Activated naive CD8-positive, alpha-beta T cell (primary cell): ENCODE measurements around the gene POLR3B.
"Not testable (repeated sequence)": the region's sequence is repeated elsewhere in the genome, so short reads cannot be mapped to it uniquely, and the experiment has no call there.

Experiments used
- H3K27ac Mint-ChIP-seq: one replicate; pipeline ENCODE4 v1.8.0; 2021; ENCODE audit warnings: mixed read lengths
- H3K27me3 Mint-ChIP-seq: one replicate; pipeline ENCODE4 v1.8.0; 2021; ENCODE audit warnings: mixed read lengths
- H3K36me3 Mint-ChIP-seq: one replicate; pipeline ENCODE4 v1.8.0; 2021; ENCODE audit warnings: mixed read lengths
- H3K4me1 Mint-ChIP-seq: one replicate; pipeline ENCODE4 v1.8.0; 2021; ENCODE audit warnings: low read depth, mixed read lengths
- H3K4me3 Mint-ChIP-seq: one replicate; pipeline ENCODE4 v1.8.0; 2021; ENCODE audit warnings: mild to moderate bottlenecking, mixed read lengths
- H3K9me3 Mint-ChIP-seq: one replicate; pipeline ENCODE4 v1.8.0; 2021; ENCODE audit warnings: low read depth, mixed read lengths

POLR3B gene

DNA sequence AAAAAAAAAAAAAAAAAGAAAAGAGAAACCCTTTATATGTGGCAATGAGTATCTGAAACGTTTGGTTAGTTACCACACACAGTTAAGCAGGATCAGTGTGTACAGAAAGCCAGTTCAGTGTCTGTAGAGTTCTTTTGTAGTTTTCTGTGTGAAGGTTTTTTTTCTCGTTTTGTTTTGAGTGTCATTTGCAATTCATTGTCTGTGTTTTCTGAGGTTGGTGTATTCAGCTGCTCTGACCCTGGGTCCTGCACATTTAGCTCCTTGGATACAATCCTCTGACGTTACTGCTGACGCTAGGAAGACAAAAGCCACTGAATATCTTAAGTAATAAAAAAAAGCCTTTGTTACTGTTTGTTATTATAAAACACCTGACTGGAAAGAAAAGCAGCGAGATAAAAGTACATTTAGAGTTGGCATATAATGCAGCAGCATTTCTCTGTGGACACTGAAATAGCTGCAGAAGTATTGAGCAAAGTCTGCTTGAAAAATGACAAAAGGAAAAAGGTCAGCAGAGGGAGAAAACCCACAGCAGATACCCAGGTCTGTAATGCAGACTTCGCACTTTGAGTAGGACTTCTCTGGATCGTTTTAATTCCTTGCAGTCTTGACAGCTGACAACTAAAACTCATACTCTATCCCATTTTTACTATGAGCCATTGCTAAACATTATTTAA lies 89.0 kb downstream of the POLR3B start:
- no peaks in the 10 kb centered on the region for H3K4me1 Mint-ChIP-seq
- H3K36me3 Mint-ChIP-seq = peaks cover 8% of the 10 kb centered on the region
- no peaks in the 10 kb centered on the region for H3K9me3 Mint-ChIP-seq
- no peaks in the 10 kb centered on the region for H3K27me3 Mint-ChIP-seq
- no peak overlapping the region for H3K4me3 Mint-ChIP-seq
- H3K27ac Mint-ChIP-seq = no peak overlapping the region

DNA sequence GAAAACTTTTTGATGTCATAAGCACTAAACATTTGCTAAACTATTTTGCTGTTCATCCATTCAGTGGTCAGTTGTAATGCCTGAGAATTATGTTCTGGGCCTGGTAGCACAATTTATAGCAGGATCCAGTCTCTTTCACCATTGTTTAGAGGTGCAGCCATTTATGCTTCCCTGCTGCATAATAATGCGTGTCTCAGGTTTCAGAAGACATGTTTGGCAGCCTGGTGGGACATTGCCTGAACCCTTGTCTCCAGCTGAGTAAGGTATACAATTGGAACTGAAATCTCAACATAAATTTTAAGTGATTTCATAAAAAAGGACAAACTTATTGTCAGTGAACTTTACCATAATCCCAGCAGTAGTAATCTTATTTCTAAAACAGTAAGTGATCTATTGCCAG lies 94.8 kb downstream of the POLR3B start:
- H3K36me3 Mint-ChIP-seq = peaks cover 15% of the 10 kb centered on the region
- H3K4me1 Mint-ChIP-seq = no peaks in the 10 kb centered on the region
- H3K27me3 Mint-ChIP-seq = no peaks in the 10 kb centered on the region
- H3K27ac Mint-ChIP-seq = no peak overlapping the region
- no peaks in the 10 kb centered on the region for H3K9me3 Mint-ChIP-seq
- H3K4me3 Mint-ChIP-seq = no peak overlapping the region

DNA sequence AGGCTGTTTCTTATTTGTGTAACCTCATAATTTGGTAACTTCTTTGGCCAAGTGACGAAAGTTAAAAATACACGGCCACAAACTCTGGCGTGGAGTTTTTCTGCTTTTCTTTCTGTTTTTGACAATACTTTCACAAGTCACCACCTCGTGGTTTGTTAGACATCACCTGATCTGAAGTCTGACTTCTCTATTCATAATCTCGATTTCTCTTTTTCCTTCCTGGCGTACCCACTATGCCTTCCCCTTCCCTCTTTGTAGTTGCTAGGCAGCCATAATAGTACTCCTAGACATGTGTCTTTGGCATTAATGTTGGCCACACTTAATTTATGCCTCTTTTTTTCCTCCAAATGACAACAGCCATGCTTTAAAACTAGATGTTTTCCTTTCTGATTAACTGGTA lies 97.6 kb downstream of the POLR3B start:
- peaks cover 17% of the 10 kb centered on the region for H3K36me3 Mint-ChIP-seq
- H3K27me3 Mint-ChIP-seq = no peaks in the 10 kb centered on the region
- H3K9me3 Mint-ChIP-seq = no peaks in the 10 kb centered on the region
- no peaks in the 10 kb centered on the region for H3K4me1 Mint-ChIP-seq
- no peak overlapping the region for H3K4me3 Mint-ChIP-seq
- H3K27ac Mint-ChIP-seq = no peak overlapping the region

DNA sequence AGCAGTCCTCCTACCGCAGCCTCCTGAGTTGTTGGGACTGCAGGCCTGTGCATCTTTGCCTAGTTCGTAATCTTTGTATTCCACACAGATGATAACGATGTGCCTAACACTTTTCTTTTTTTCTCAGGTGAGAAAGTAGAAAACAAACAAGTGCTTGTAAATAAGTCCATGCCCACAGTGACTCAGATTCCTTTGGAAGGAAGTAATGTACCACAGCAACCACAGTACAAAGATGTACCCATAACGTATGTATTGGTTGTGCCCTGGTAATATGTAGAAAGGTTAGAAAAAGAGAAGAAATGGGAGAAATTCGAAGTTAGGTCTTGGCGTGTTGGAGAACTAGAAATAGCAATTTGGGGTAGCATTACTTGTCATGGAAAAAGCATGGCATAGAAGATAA lies 101.6 kb downstream of the POLR3B start:
- Mint-ChIP-seq H3K27ac (no peak overlapping the region), H3K36me3 (peaks cover 29% of the 10 kb centered on the region), H3K27me3 (no peaks in the 10 kb centered on the region), H3K4me3 (no peak overlapping the region), H3K4me1 (peaks cover 17% of the 10 kb centered on the region), H3K9me3 (no peaks in the 10 kb centered on the region)

DNA sequence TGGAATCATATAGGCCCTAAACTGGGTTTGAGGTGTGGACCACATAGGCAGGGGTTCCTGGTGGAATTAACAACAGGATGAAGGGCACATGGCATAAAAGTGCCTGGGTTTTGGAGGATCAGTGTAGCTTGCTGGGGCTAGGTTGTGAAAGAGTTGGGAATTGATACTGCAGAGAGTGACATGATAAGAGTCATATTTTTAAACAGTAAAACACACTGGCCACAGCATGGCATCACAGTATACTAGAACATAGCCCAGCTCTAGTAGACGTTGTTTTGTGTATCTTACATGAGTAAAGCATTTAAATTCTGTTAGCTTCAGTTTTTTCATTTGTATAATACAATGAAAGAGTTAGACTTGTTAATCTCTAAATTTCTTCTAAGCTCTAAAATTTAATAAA lies 102.0 kb downstream of the POLR3B start:
- Mint-ChIP-seq H3K9me3 (no peaks in the 10 kb centered on the region), H3K27ac (no peak overlapping the region), H3K4me1 (peaks cover 17% of the 10 kb centered on the region), H3K4me3 (no peak overlapping the region), H3K36me3 (peaks cover 33% of the 10 kb centered on the region), H3K27me3 (no peaks in the 10 kb centered on the region)

DNA sequence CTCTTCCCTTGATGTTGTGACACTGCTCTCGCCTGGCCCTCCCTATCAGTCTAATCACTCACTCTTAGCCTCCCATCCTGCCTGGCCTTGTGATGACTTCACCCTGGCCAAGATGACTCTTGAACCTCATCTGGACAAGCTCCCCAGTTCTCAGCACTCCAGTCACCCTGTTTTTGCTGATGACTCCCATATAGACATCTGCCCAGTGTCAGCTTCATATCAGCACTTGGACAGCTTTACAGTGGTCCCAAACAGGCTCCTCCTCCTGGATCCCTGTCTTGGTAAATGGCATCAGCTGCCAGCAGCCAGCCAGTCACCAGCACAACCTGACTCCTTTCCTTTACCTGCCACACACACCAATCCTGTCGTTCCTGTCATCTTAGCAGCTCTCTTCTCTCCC lies 104.2 kb downstream of the POLR3B start:
- no peaks in the 10 kb centered on the region for H3K9me3 Mint-ChIP-seq
- peaks cover 17% of the 10 kb centered on the region for H3K4me1 Mint-ChIP-seq
- peaks cover 43% of the 10 kb centered on the region for H3K36me3 Mint-ChIP-seq
- no peak overlapping the region for H3K4me3 Mint-ChIP-seq
- no peaks in the 10 kb centered on the region for H3K27me3 Mint-ChIP-seq
- H3K27ac Mint-ChIP-seq = peak overlapping the region; percentile 34

DNA sequence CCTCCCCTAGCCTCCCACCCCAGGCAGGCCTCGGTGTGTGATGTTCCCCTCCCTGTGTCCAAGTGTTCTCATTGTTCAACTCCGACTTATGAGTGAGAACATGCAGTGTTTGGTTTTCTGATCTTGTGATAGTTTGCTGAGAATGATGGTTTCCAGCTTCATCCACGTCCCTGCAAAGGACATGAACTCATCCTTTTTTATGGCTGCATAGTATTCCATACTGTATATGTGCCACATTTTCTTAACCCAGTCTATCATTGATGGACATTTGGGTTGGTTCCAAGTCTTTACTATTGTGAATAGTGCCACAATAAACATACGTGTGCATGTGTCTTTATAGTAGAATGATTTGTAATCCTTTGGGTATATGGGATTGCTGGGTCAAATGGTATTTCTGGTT lies 108.1 kb downstream of the POLR3B start:
- not testable (repeated sequence) for H3K9me3 Mint-ChIP-seq, H3K27me3 Mint-ChIP-seq, H3K27ac Mint-ChIP-seq, H3K4me3 Mint-ChIP-seq
- H3K36me3 Mint-ChIP-seq = peaks cover 52% of the 10 kb centered on the region
- peaks cover 17% of the 10 kb centered on the region for H3K4me1 Mint-ChIP-seq

DNA sequence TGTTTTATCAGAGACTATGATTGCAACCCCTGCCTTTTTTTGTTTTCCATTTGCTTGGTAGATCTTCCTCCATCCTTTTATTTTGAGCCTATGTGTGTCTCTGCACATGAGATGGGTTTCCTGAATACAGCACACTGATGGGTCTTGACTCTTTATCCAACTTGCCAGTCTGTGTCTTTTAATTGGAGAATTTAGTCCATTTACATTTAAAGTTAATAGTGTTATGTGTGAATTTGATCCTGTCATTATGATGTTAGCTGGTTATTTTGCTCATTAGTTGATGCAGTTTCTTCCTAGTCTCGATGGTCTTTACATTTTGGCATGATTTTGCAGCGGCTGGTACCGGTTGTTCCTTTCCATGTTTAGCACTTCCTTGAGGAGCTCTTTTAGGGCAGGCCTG lies 118.1 kb downstream of the POLR3B start:
- H3K27me3 Mint-ChIP-seq, H3K27ac Mint-ChIP-seq, H3K4me1 Mint-ChIP-seq, H3K4me3 Mint-ChIP-seq, H3K9me3 Mint-ChIP-seq: not testable (repeated sequence)
- H3K36me3 Mint-ChIP-seq = peaks cover 15% of the 10 kb centered on the region

DNA sequence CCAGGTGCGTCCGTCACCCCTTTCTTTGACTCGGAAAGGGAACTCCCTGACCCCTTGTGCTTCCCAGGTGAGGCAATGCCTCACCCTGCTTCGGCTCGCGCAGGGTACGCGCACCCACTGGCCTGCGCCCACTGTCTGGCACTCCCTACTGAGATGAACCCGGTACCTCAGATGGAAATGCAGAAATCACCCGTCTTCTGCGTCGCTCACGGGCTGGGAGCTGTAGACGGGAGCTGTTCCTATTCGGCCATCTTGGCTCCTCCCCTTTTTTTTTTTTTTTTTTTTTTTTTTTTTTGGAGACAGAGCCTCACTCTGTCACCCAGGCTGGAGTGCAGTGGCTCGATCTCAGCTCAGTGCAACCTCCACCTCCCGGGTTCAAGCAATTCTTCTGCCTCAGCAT lies 120.1 kb downstream of the POLR3B start:
- not testable (repeated sequence) for H3K4me3 Mint-ChIP-seq, H3K27ac Mint-ChIP-seq, H3K9me3 Mint-ChIP-seq, H3K4me1 Mint-ChIP-seq, H3K27me3 Mint-ChIP-seq
- peaks cover 21% of the 10 kb centered on the region for H3K36me3 Mint-ChIP-seq

DNA sequence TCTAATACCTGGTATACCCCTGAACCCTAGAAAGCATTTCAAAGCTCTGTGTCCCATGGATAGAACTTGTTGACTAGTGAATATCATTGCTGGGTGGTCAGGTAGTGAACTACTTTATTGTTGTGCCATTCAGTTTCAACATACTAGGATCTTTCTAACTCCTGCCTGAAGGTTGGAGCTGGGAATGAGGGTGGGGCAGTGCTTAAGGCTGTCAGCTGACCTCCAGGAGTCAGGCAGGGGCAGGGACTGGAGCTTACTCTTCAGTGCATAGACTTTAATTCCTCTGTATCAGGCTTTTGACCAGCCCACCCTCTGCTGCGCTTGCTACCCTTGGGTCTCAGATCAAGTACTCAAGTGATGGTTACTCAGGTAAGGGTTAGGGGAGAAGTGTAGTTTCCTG lies 122.7 kb downstream of the POLR3B start:
- Mint-ChIP-seq H3K27ac (no peak overlapping the region), H3K4me1 (no peaks in the 10 kb centered on the region), H3K36me3 (peaks cover 28% of the 10 kb centered on the region), H3K4me3 (no peak overlapping the region), H3K9me3 (no peaks in the 10 kb centered on the region), H3K27me3 (no peaks in the 10 kb centered on the region)

DNA sequence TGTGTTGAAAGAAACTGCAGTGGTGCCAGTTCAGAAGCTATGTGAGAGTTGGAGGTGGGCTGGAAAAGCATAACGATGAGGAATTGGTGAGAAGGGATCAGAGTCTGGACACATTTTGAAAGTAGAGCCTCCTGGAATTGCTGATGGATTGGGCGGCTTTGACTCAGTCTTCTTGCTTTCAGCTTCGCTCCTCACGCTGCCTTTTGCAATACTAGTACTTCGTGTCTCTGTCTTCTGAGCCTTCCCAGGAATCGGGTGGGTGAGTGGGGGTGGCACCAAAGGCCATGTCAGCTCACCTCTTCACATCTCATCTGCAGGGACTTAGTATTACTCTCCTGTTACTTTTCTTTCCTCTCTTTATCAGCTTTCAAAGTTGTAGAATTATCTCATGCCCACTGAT lies 123.7 kb downstream of the POLR3B start:
- no peaks in the 10 kb centered on the region for H3K9me3 Mint-ChIP-seq
- no peaks in the 10 kb centered on the region for H3K27me3 Mint-ChIP-seq
- H3K27ac Mint-ChIP-seq = no peak overlapping the region
- H3K36me3 Mint-ChIP-seq = peaks cover 31% of the 10 kb centered on the region
- no peaks in the 10 kb centered on the region for H3K4me1 Mint-ChIP-seq
- H3K4me3 Mint-ChIP-seq = no peak overlapping the region

DNA sequence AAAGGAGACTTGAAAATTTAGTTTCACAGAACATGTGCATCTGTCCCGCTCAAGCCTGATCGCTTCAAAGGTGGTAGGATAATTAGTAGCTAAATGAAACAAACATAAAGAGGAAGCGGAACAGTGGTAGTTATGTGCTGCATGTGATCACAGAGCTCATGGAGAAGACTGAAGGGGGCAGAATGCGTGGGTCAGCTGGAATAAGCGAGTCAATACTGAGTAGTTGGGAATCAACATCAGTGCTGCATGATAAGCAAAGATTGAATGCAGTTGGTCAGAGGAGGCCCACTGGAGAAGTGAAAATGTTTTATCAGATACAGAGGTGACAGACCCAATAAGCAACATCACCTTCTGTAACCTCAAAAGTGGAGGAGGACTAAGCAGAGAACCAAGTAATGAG lies 130.1 kb downstream of the POLR3B start:
- Mint-ChIP-seq H3K4me3 (no peak overlapping the region), H3K36me3 (peaks cover 10% of the 10 kb centered on the region), H3K4me1 (no peaks in the 10 kb centered on the region), H3K9me3 (no peaks in the 10 kb centered on the region), H3K27ac (no peak overlapping the region), H3K27me3 (no peaks in the 10 kb centered on the region)

DNA sequence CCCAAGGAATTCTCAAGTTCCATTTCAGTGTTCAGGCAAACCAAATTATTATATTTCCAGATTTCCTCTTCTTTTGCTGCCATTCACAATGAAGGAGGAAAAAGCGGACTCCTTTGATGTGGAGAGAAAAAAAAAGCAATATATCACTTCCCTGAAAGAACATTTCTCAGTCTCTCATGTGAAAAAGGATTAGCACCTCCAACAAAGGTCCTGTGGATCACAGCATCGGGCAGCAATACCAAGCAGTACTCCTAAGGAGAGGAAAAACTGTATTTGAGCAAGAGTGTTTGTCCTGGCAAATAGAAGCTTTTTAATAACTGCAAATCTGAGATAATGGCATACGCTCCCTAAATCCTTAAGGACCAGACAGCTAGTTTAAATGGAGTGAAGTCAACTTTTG lies 131.3 kb downstream of the POLR3B start:
- H3K4me1 Mint-ChIP-seq = no peaks in the 10 kb centered on the region
- peaks cover 8% of the 10 kb centered on the region for H3K36me3 Mint-ChIP-seq
- no peak overlapping the region for H3K4me3 Mint-ChIP-seq
- H3K27ac Mint-ChIP-seq = no peak overlapping the region
- H3K27me3 Mint-ChIP-seq = no peaks in the 10 kb centered on the region
- no peaks in the 10 kb centered on the region for H3K9me3 Mint-ChIP-seq

DNA sequence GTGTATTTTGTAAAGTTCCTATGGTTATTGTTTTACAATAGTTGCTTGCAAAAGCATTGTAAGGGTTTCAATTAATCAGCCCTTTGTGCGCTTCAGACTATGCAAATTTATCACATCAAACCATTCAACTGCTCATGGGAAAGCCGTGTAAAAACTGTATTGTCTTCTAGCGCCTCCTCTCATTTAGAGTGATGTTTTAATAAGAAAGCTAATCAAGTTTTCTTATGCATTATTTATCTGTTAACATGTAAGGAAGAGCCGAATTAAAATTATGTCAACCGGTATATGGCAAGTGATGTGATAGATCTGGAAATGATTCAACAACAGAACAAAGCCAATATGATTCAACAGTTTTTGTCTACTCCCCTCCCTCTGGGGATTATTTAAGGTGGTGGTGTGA lies 132.7 kb downstream of the POLR3B start:
- H3K27ac Mint-ChIP-seq = no peak overlapping the region
- H3K36me3 Mint-ChIP-seq = peaks cover 3% of the 10 kb centered on the region
- H3K27me3 Mint-ChIP-seq = no peaks in the 10 kb centered on the region
- H3K4me3 Mint-ChIP-seq = no peak overlapping the region
- no peaks in the 10 kb centered on the region for H3K4me1 Mint-ChIP-seq
- H3K9me3 Mint-ChIP-seq = no peaks in the 10 kb centered on the region

DNA sequence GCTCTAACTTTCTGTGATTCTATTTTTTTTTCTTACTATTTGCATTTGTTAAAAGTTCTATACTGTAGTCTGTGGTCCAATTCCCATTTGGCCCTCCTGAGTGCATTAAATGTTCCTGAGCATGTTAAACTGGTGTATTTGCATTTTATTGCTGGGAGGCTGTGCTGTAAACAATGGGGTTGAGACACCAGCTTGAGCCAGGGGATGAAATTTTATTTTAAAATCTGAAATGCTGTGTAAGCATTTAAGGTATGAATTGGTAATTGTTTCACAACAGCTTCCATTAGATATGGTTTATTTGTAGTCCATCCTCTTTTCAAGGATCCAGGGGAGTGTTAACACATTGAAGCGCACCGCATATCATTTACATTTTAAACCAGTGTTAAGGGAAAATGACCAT lies 135.3 kb downstream of the POLR3B start:
- H3K27ac Mint-ChIP-seq = no peak overlapping the region
- no peaks in the 10 kb centered on the region for H3K9me3 Mint-ChIP-seq
- H3K4me1 Mint-ChIP-seq = no peaks in the 10 kb centered on the region
- H3K36me3 Mint-ChIP-seq = peaks cover 6% of the 10 kb centered on the region
- no peak overlapping the region for H3K4me3 Mint-ChIP-seq
- no peaks in the 10 kb centered on the region for H3K27me3 Mint-ChIP-seq

DNA sequence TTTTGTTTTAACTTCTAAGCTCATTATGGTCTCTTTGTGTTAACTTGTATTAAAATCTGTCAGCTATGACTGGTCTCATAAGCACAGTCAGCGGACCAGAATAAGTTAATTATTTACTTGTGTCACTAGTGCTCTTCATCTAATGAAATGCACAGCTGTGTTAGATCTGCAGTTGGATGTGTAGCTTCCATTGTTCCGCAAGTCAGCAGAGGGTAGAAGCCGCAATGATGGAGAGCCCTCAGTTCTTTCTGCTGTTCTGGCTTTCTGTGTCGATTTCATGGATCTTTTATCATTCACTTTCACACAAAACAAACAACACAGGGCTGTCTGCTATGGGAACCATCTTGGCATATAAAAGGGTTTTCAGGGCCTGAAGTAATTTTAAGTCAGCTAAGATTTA lies 136.0 kb downstream of the POLR3B start:
- H3K36me3 Mint-ChIP-seq = peaks cover 9% of the 10 kb centered on the region
- no peaks in the 10 kb centered on the region for H3K27me3 Mint-ChIP-seq
- H3K27ac Mint-ChIP-seq = no peak overlapping the region
- no peaks in the 10 kb centered on the region for H3K9me3 Mint-ChIP-seq
- no peaks in the 10 kb centered on the region for H3K4me1 Mint-ChIP-seq
- no peak overlapping the region for H3K4me3 Mint-ChIP-seq
